Stomach (tissue), 9 donors: ENCODE data around the gene TNRC18. TPM values are rescaled to one million over a fixed set of nuclear protein-coding genes. Genes with fewer than 3 reads are reported as not detected.

Experiments used
- DNase-seq, 2 donors: peaks; one replicate each; pipeline versions ENCODE4 v3.0.0 to v3.0.0-alpha.2; 2013 to 2019
- H3K27ac ChIP-seq, 5 donors: fragments of 200-600 bp in 4 of 5; sonication (generic) in 4 of 5; one replicate each; pipeline ENCODE4 v1.5.1; 2013 to 2019; ENCODE audit warnings: mild to moderate bottlenecking in 1 of 5, moderate library complexity in 1 of 5
- H3K27me3 ChIP-seq, 3 donors: fragments of 200-600 bp; sonication (generic); one replicate each; pipeline ENCODE4 v1.5.1; 2017 to 2019; ENCODE audit warnings: mixed run types in 1 of 3
- H3K36me3 ChIP-seq, 4 donors: fragments of 200-600 bp; sonication (generic); 1 replicate in 3 of 4; 2 replicates in 1 of 4; pipeline ENCODE4 v1.5.1; 2016 to 2019
- H3K4me1 ChIP-seq, 4 donors: fragments of 200-600 bp; sonication (generic); one replicate each; pipeline ENCODE4 v1.5.1; 2016 to 2019
- H3K4me3 ChIP-seq, 4 donors: fragments of 200-600 bp; sonication (generic) in 3 of 4; one replicate each; pipeline ENCODE4 v1.5.1; 2016 to 2019; ENCODE audit warnings: mild to moderate bottlenecking in 1 of 4
- H3K9me3 ChIP-seq, 4 donors: fragments of 200-600 bp; sonication (generic); one replicate each; pipeline ENCODE4 v1.5.1; 2016 to 2019
- EP300 ChIP-seq: sonication (generic); formaldehyde crosslinking; IDR thresholded peaks from one replicate; pipeline ENCODE4 v1.6.1; 2017; ENCODE audit warnings: antibody characterized with exemption
- POLR2A ChIP-seq, 4 donors: fragments of 450-650 bp; IDR thresholded peaks; one replicate each; pipeline ENCODE4 v1.6.1; 2016; ENCODE audit warnings: antibody characterized with exemption in 4 of 4, control low read depth in 2 of 4, mild to moderate bottlenecking in 1 of 4, moderate library complexity in 1 of 4
- POLR2AphosphoS5 ChIP-seq, 3 donors: sonication (generic); formaldehyde crosslinking; IDR thresholded peaks; one replicate each; pipeline ENCODE4 v1.6.1; 2016; ENCODE audit warnings: antibody characterized with exemption in 3 of 3
- WGBS, 5 donors: extraction: QIAGEN DNeasy Blood & Tissue Kit in 3 of 5; methylation state at CpG; one replicate each; pipeline versions ENCODE4 v1.1.5 to v1.1.7; 2013 to 2018; 5-methylcytosine and 5-hydroxymethylcytosine counted together
- intact Hi-C: fragments of 100-400 bp; cut with DNase I; formaldehyde crosslinking; loops from one replicate; pipeline ENCODE4 v1.15.1; 2023; ENCODE audit warnings: low total_unique reads
- polyA plus RNA-seq, 3 donors: library from polyadenylated mRNA; stranded (reverse); fragments of 200-250 nt; gene quantifications; one replicate each; pipeline ENCODE4 v1.2.3, GENCODE V29; 2013
- total RNA-seq, 5 donors: library from RNA; depleted of rRNA; stranded (reverse); fragments of >200 nt; gene quantifications; one replicate each; pipeline versions ENCODE4 v1.1.0 to v1.2.3, GENCODE V29; 2014 to 2016
- TF ChIP-seq, protein P1 (sequence below), 7 experiments: fragments of 450-650 bp in 4 of 7; fragments of 200-600 bp in 3 of 7; sonication (generic) in 3 of 7; IDR thresholded peaks; one replicate each; pipeline ENCODE4 v1.5.1; 2016 to 2019; ENCODE audit warnings: antibody characterized with exemption in 7 of 7, control low read depth in 2 of 7, mild to moderate bottlenecking in 1 of 7
- donor health status: healthy with polysubstance abuse.
- donor health status: Bipolar disorder and iron deficiency.
- donor health status: healthy.

Gene TNRC18
- total and polyA plus RNA-seq, 8 donors = 8.5 to 463 (median 81.8) TPM

DNA sequence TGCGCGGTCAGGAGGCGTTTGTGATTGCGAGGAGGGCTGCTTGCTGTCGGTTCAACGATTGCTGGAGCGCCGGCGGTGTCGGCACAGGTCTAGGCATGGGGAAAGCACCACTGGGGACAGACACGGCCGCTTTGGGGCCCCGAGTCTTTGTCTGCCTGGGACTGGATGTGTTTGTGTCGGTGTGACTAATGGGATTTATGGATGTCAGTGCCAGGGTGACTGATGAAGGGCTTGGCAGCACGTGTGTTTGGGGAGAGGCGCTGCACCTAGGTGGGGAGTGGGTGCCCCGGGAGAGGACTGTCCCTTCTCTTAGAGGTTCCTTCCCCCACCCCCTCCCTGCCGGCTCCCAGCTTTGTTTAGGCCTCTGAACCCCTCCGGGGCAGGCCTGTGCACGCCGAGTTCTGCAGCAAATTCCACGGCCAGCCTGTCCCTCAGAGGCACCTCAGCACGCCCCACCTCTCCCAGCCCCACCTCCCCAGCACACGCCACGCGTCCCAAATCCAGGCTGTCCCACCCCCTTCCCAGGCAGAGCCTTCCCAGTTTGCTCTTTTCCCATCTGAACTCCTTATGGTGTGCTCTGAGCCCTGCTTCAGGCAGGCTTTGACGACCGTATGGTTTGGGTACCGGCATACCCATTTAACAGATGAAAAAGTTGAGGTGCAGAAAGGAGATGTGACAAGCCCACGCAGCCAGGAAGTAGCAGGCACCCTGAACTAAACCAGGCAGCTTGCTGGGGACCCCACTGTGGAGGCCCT is 6.4 kb upstream of the TNRC18 start:
- H3K27me3 ChIP-seq = peaks cover 0 to 6% (median 0%) of the 10 kb centered on the region in 3 donors
- peaks cover 25 to 37% (median 31%) of the 10 kb centered on the region in 4 donors for H3K4me1 ChIP-seq
- TF ChIP-seq EP300 (no peak), POLR2A (IDR thresholded peaks at IDR 0.05) (no peak), POLR2AphosphoS5 (IDR thresholded peaks at IDR 0.05) (no peak)
- TF ChIP-seq, protein P1, sequence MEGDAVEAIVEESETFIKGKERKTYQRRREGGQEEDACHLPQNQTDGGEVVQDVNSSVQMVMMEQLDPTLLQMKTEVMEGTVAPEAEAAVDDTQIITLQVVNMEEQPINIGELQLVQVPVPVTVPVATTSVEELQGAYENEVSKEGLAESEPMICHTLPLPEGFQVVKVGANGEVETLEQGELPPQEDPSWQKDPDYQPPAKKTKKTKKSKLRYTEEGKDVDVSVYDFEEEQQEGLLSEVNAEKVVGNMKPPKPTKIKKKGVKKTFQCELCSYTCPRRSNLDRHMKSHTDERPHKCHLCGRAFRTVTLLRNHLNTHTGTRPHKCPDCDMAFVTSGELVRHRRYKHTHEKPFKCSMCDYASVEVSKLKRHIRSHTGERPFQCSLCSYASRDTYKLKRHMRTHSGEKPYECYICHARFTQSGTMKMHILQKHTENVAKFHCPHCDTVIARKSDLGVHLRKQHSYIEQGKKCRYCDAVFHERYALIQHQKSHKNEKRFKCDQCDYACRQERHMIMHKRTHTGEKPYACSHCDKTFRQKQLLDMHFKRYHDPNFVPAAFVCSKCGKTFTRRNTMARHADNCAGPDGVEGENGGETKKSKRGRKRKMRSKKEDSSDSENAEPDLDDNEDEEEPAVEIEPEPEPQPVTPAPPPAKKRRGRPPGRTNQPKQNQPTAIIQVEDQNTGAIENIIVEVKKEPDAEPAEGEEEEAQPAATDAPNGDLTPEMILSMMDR (IDR thresholded peaks at IDR 0.05) = no peak
- peak overlapping the region; percentile 63 to 93 (median 82) for H3K4me3 ChIP-seq
- peaks cover 0 to 5% (median 0%) of the 10 kb centered on the region in 4 donors for H3K9me3 ChIP-seq
- H3K36me3 ChIP-seq = peaks cover 0 to 8% (median 0%) of the 10 kb centered on the region in 4 donors
- intact Hi-C loops = no loop called here
- 11 to 21% (median 15%) methylated on average over 26 to 30 of the region's 30 CpGs for WGBS, 5 donors
- peak overlapping the region; percentile 94 to 100 (median 99) for H3K27ac ChIP-seq
- peak; percentile 53 to 84 for DNase-seq

DNA sequence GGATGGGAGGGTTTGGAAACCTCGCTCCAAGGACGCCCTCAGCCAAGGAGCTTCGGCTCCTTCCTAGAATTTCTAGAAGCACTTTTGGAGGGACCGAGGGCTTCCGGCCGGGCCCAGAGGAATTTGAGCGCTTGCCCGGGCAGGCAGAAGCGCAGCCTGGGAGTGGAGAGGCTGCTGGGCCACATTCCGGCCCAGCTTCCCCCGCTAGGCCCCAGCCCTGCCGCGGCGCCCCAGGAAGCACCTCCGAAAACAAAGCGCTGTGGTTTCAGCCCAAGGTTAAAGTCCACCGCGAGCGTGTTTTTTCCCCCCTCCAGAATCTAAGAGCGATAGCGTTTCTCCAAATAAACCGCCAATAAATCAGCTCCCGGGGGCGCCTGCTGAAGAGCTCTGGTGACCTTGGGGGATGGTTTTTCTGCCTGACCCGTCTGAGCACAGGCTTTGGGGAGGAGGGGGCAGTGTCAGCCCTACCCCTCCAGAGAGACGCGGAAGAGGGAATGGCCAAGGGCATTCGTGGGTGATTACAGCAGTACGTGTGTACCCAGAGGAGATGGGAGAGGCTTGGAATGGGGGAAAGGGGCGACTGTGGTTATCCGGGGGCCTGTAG is 5.7 kb upstream of the TNRC18 start:
- intact Hi-C loops = no loop called here
- Histone ChIP-seq H3K36me3 (peaks cover 0 to 8% (median 0%) of the 10 kb centered on the region in 4 donors), H3K4me1 (peaks cover 25 to 37% (median 31%) of the 10 kb centered on the region in 4 donors), H3K4me3 (peak overlapping the region; percentile 63 to 93 (median 82)), H3K27ac (peak overlapping the region; percentile 94 to 100 (median 99)), H3K27me3 (peaks cover 0 to 6% (median 0%) of the 10 kb centered on the region in 3 donors), H3K9me3 (peaks cover 0 to 5% (median 0%) of the 10 kb centered on the region in 4 donors)
- DNase-seq = peak; percentile 77 to 93
- TF ChIP-seq, protein P1 (IDR thresholded peaks at IDR 0.05) = no peak
- TF ChIP-seq POLR2AphosphoS5 (IDR thresholded peaks at IDR 0.05) (peak in 2 of 3 donors; percentile 7 to 9), POLR2A (IDR thresholded peaks at IDR 0.05) (no peak), EP300 (no peak)
- 2 to 12% (median 5%) methylated on average over 20 to 31 of the region's 31 CpGs for WGBS, 5 donors

DNA sequence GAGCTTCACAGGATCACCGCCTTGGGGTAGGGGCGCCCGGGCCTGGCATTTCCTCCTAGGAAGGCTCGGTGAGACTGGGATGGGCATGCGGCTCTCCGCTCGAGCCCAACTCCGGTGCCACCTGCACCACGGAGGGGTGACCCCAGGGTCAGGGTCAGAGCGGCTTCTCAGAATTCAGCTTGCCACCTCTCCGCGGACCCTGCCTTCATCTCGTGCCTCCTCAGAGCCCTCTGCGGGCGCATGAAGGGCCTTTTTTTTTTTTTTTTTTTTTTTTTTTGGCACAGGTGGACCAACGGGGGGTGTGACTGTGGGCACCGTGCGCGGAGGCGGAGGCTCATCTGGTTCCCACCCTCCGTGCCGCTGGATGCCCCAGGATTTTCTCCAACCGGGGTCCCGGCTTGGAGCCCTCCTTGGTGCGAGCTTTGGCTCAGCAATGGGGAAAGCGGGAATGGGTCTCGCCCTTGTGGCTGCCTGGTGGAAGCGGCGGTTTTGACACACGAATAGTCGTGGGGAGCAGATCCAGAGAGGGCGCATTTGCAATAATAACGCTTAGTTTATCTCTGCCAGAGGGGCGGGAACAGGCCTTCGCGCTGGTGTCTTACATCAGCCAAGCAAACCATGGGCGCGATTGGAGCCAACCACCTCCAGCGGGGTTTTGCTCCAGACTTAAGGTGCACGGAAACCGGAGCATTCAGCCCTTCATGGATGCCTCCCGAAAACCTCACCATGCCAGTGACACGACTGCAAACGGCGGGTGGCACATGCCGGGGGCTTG is 5.0 kb upstream of the TNRC18 start:
- Histone ChIP-seq H3K4me1 (peaks cover 25 to 37% (median 31%) of the 10 kb centered on the region in 4 donors), H3K36me3 (peaks cover 0 to 8% (median 0%) of the 10 kb centered on the region in 4 donors), H3K27ac (peak overlapping the region; percentile 94 to 100 (median 99)), H3K4me3 (peak overlapping the region; percentile 63 to 93 (median 82)), H3K27me3 (peaks cover 0 to 6% (median 0%) of the 10 kb centered on the region in 3 donors), H3K9me3 (peaks cover 0 to 5% (median 0%) of the 10 kb centered on the region in 4 donors)
- TF ChIP-seq POLR2A (IDR thresholded peaks at IDR 0.05) = no peak
- peak in 2 of 3 donors; percentile 14 to 17 for TF ChIP-seq POLR2AphosphoS5 (IDR thresholded peaks at IDR 0.05)
- intact Hi-C loops = no loop called here
- 3 to 8% (median 5%) methylated on average over 32 to 46 of the region's 46 CpGs for WGBS, 5 donors
- DNase-seq = peak; percentile 70 to 88

DNA sequence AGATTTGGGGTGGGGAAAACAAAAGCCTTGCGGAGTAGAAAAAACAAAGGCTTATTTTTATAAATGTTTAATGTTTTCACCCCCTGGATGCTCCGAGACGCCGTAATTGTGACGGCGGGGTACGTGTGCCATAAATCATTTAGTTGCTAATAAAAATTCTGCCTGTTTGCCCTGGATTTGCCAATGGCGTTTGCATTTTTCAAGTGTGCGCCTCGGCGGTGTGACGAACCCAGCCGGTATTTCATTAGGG is 2.5 kb upstream of the TNRC18 start:
- peaks cover 25 to 37% (median 31%) of the 10 kb centered on the region in 4 donors for H3K4me1 ChIP-seq

More for the DNA sequence above, 2.5 kb upstream of the TNRC18 start:
- H3K27me3 ChIP-seq = peaks cover 0 to 14% (median 0%) of the 10 kb centered on the region in 3 donors
- WGBS, 5 donors = 0% methylated on average over 13 of the region's 13 CpGs
- peak overlapping the region; percentile 94 to 100 (median 99) for H3K27ac ChIP-seq
- peak overlapping the region; percentile 63 to 93 (median 82) for H3K4me3 ChIP-seq
- TF ChIP-seq EP300 (no peak), POLR2A (IDR thresholded peaks at IDR 0.05) (no peak), POLR2AphosphoS5 (IDR thresholded peaks at IDR 0.05) (peak in 1 of 3 donors; percentile 3)
- TF ChIP-seq, protein P1 (IDR thresholded peaks at IDR 0.05) = no peak
- intact Hi-C loops = no loop called here
- no peak for DNase-seq
- no peaks in the 10 kb centered on the region for H3K36me3 ChIP-seq
- no peaks in the 10 kb centered on the region for H3K9me3 ChIP-seq
